ENCODE results near the gene ROBO1.

ROBO1 gene

DNA sequence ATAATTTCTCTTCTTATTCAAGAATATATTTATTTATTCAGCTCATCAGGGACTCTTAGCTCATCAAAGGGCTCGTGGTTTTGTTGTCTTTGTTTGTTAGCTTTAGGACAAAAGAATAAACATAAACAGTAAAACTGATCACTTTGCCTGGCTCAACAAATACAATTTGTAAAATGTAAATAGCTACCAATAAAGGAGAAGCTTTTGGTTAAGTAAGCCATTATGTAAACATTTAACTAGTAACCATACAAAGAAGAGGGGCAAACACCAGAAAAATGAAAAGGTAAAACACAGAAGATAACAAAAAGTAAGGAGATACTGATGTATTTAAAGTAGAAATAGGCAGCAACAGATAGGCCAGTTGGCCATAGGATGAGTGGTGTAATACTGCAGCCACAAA is 761.7 kb downstream of the ROBO1 start:
- Histone ChIP-seq H3K4me1 (ENCODE audit: insufficient read depth, low read length) (no peaks in the 10 kb centered on the region), H3K79me2 (ENCODE audit: insufficient read depth, low read length) (no peaks in the 10 kb centered on the region), H2AFZ (ENCODE audit: low read depth, low read length) (no peak overlapping the region), H4K20me1 (ENCODE audit: insufficient read depth, low read length) (no peaks in the 10 kb centered on the region), H3K9me3 (ENCODE audit: insufficient read depth, low read length, severe bottlenecking) (no peaks in the 10 kb centered on the region), H3K27me3 (ENCODE audit: insufficient read depth, low read length, poor library complexity) (no peaks in the 10 kb centered on the region), H3K27ac (ENCODE audit: low read length) (no peak overlapping the region), H3K9ac (ENCODE audit: low read depth, low read length) (no peak overlapping the region), H3K4me3 (ENCODE audit: low read depth in 1 of 2, low read length in 2 of 2) (no peak overlapping the region), H3K4me2 (ENCODE audit: insufficient read depth, low read length) (no peak overlapping the region), H3K36me3 (ENCODE audit: insufficient read depth, low read length) (no peaks in the 10 kb centered on the region)
- TF ChIP-seq, protein P1, sequence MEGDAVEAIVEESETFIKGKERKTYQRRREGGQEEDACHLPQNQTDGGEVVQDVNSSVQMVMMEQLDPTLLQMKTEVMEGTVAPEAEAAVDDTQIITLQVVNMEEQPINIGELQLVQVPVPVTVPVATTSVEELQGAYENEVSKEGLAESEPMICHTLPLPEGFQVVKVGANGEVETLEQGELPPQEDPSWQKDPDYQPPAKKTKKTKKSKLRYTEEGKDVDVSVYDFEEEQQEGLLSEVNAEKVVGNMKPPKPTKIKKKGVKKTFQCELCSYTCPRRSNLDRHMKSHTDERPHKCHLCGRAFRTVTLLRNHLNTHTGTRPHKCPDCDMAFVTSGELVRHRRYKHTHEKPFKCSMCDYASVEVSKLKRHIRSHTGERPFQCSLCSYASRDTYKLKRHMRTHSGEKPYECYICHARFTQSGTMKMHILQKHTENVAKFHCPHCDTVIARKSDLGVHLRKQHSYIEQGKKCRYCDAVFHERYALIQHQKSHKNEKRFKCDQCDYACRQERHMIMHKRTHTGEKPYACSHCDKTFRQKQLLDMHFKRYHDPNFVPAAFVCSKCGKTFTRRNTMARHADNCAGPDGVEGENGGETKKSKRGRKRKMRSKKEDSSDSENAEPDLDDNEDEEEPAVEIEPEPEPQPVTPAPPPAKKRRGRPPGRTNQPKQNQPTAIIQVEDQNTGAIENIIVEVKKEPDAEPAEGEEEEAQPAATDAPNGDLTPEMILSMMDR (IDR thresholded peaks at IDR 0.05; ENCODE audit: borderline replicate concordance, extremely low read depth, low read length, poor library complexity, severe bottlenecking): no peak
- no peak for TF ChIP-seq EZH2 (IDR thresholded peaks at IDR 0.05; ENCODE audit: borderline replicate concordance, low read depth, low read length, severe bottlenecking)
- ATAC-seq (ENCODE audit: insufficient read depth, low read depth) (no peak), DNase-seq (no peak)

DNA sequence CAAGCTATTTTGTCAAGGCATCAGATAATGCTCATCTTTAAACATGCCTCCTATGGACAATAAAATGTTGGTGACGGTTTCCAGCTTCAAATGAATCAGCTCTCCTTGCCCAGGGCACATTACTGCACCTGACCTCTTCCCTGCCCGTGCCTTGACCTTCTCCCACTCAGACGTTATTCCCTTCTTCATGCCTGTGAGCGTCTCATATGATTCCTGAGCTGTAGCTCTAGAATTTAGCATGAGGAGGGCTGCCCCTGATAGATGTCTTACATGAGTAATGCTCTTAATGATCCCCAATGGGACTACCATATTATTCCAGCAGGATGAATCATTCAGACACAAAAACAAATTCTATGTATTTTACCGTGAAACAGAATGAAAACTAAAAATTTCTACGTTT is 762.7 kb downstream of the ROBO1 start:
- ATAC-seq (ENCODE audit: insufficient read depth, low read depth): no peak
- no peak for DNase-seq
- no peaks in the 10 kb centered on the region for H3K79me2 ChIP-seq (ENCODE audit: insufficient read depth, low read length)
- H3K4me3 ChIP-seq (ENCODE audit: low read depth in 1 of 2, low read length in 2 of 2): no peak overlapping the region
- no peaks in the 10 kb centered on the region for H3K36me3 ChIP-seq (ENCODE audit: insufficient read depth, low read length)
- H3K9me3 ChIP-seq (ENCODE audit: insufficient read depth, low read length, severe bottlenecking): no peaks in the 10 kb centered on the region
- H3K27me3 ChIP-seq (ENCODE audit: insufficient read depth, low read length, poor library complexity): no peaks in the 10 kb centered on the region
- H3K9ac ChIP-seq (ENCODE audit: low read depth, low read length): no peak overlapping the region
- no peak overlapping the region for H3K4me2 ChIP-seq (ENCODE audit: insufficient read depth, low read length)
- H4K20me1 ChIP-seq (ENCODE audit: insufficient read depth, low read length): no peaks in the 10 kb centered on the region
- no peak overlapping the region for H3K27ac ChIP-seq (ENCODE audit: low read length)
- no peaks in the 10 kb centered on the region for H3K4me1 ChIP-seq (ENCODE audit: insufficient read depth, low read length)
- no peak overlapping the region for H2AFZ ChIP-seq (ENCODE audit: low read depth, low read length)
- TF ChIP-seq, protein P1 (IDR thresholded peaks at IDR 0.05; ENCODE audit: borderline replicate concordance, extremely low read depth, low read length, poor library complexity, severe bottlenecking): no peak
- TF ChIP-seq EZH2 (IDR thresholded peaks at IDR 0.05; ENCODE audit: borderline replicate concordance, low read depth, low read length, severe bottlenecking): no peak

DNA sequence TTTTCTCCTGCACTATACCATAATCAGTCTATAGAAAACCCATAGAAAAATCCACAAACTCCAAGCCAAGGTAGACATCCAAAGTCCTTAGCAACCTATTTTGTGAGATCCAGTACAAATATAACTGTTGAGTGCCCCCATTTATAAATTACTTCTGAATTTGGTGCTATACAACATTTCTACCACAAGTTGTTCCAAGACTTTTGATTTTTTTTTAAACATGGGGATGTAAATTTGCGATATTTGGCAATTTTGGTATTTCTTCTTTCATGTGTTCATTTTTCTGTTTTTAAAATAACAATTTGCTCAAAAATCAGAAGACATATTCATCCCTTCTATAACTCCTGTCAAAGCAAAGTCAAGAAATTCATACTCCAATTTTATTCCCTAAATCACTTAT is 763.8 kb downstream of the ROBO1 start:
- TF ChIP-seq, protein P1 (IDR thresholded peaks at IDR 0.05; ENCODE audit: borderline replicate concordance, extremely low read depth, low read length, poor library complexity, severe bottlenecking): no peak
- TF ChIP-seq EZH2 (IDR thresholded peaks at IDR 0.05; ENCODE audit: borderline replicate concordance, low read depth, low read length, severe bottlenecking): no peak
- no peaks in the 10 kb centered on the region for H3K4me1 ChIP-seq (ENCODE audit: insufficient read depth, low read length)
- no peaks in the 10 kb centered on the region for H4K20me1 ChIP-seq (ENCODE audit: insufficient read depth, low read length)

More for the DNA sequence above, 763.8 kb downstream of the ROBO1 start:
- no peak overlapping the region for H3K27ac ChIP-seq (ENCODE audit: low read length)
- no peak for ATAC-seq (ENCODE audit: insufficient read depth, low read depth)
- H3K4me2 ChIP-seq (ENCODE audit: insufficient read depth, low read length): no peak overlapping the region
- H3K27me3 ChIP-seq (ENCODE audit: insufficient read depth, low read length, poor library complexity): no peaks in the 10 kb centered on the region
- H3K36me3 ChIP-seq (ENCODE audit: insufficient read depth, low read length): no peaks in the 10 kb centered on the region
- no peak overlapping the region for H3K4me3 ChIP-seq (ENCODE audit: low read depth in 1 of 2, low read length in 2 of 2)
- H3K9me3 ChIP-seq (ENCODE audit: insufficient read depth, low read length, severe bottlenecking): no peaks in the 10 kb centered on the region
- H3K79me2 ChIP-seq (ENCODE audit: insufficient read depth, low read length): no peaks in the 10 kb centered on the region
- no peak overlapping the region for H2AFZ ChIP-seq (ENCODE audit: low read depth, low read length)
- no peak overlapping the region for H3K9ac ChIP-seq (ENCODE audit: low read depth, low read length)
- DNase-seq: no peak
